Panc1 (cell line): Measurements from ENCODE around the gene IFT172. TPM values are rescaled to one million over a fixed set of nuclear protein-coding genes. Genes with fewer than 3 reads are reported as not detected.

Experiments
- ATAC-seq: fragments of 200-7000 bp; cut with Tn5 transposase; 2 replicates; pipeline ENCODE4 v1.9.1; 2020; ENCODE audit warnings: mild to moderate bottlenecking, moderate library complexity
- BruUV-seq: library from RNA; stranded (reverse); fragments of 400-500 nt; replicated peaks from 2 replicates; lab custom pipeline; 2021; lab: Mats Ljungman, UMichigan
- CTCF ChIA-PET: fragments of 300-600 bp; sonication (Branson Sonifier 250); formaldehyde crosslinking; loops from one replicate; lab custom pipeline; 2022; ENCODE audit warnings: antibody characterized with exemption; lab: Charles Lee
- POLR2A ChIA-PET: fragments of 300-600 bp; sonication (Branson Sonifier 250); formaldehyde crosslinking; loops from one replicate; lab custom pipeline; 2022; ENCODE audit warnings: antibody characterized with exemption; lab: Charles Lee
- DNase-seq: peaks from one replicate; pipeline ENCODE4 v3.0.0-alpha.2; 2010; ENCODE audit warnings: low read depth, low spot score
- H3K27ac ChIP-seq: 2 replicates; pipeline ENCODE4 v1.5.1; 2011; ENCODE audit warnings: mild to moderate bottlenecking, low read length, inconsistent platforms
- H3K27me3 ChIP-seq: fragments of 200-500 bp; sonication (Bioruptor generic); 2 replicates; pipeline ENCODE4 v1.6.0; 2014; ENCODE audit warnings: low read length, inconsistent platforms; ENCODE audit not compliant: control insufficient read depth, insufficient read depth
- H3K36me3 ChIP-seq: fragments of 200-500 bp; sonication (Bioruptor generic); 2 replicates; pipeline ENCODE4 v1.5.1; 2014; ENCODE audit warnings: inconsistent platforms, mild to moderate bottlenecking, low read length, moderate library complexity; ENCODE audit not compliant: control insufficient read depth, insufficient read depth
- H3K4me1 ChIP-seq: 2 replicates; pipeline ENCODE4 v1.5.1; 2011; ENCODE audit warnings: inconsistent platforms, mild to moderate bottlenecking, low read length, moderate library complexity; ENCODE audit not compliant: control insufficient read depth, insufficient read depth
- H3K4me3 ChIP-seq, 2 experiments: 2 replicates each; pipeline ENCODE4 v1.5.1; 2011 to 2012; ENCODE audit warnings: low read depth in 2 of 2, low read length in 2 of 2, mild to moderate bottlenecking in 2 of 2, inconsistent platforms in 1 of 2, moderate library complexity in 1 of 2
- H3K9me3 ChIP-seq: fragments of 200-500 bp; sonication (Bioruptor generic); 2 replicates; pipeline ENCODE4 v1.5.1; 2014; ENCODE audit warnings: low read depth, mild to moderate bottlenecking, inconsistent platforms, low read length, moderate library complexity; ENCODE audit not compliant: control insufficient read depth, insufficient read depth
- POLR2AphosphoS5 ChIP-seq: IDR thresholded peaks from 2 replicates; pipeline ENCODE4 v1.6.1; 2012; ENCODE audit warnings: mild to moderate bottlenecking, low read depth, low read length, moderate library complexity
- SIN3A ChIP-seq: IDR thresholded peaks from 2 replicates; pipeline ENCODE4 v1.6.1; 2012; ENCODE audit warnings: low read depth, mild to moderate bottlenecking, low read length, moderate library complexity, borderline replicate concordance; ENCODE audit not compliant: insufficient read depth
- TCF7L2 ChIP-seq: IDR thresholded peaks from 2 replicates; pipeline ENCODE4 v1.6.1; 2011; ENCODE audit warnings: mild to moderate bottlenecking, low read depth, low read length, inconsistent platforms
- in situ Hi-C: cut with HindIII; loops from 2 replicates; pipeline ENCODE4 v1.10.0; 2016; ENCODE audit warnings: low sequenced_read_pairs, low pct_unique_long_range_greater_than_20kb
- intact Hi-C: fragments of 100-400 bp; cut with micrococcal nuclease; formaldehyde crosslinking; loops from one replicate; pipeline ENCODE4 v1.10.0; 2022; ENCODE audit not compliant: unreplicated experiment
- total RNA-seq: library from RNA; stranded (reverse); gene quantifications from one replicate; pipeline ENCODE4 v1.2.1, GENCODE V29; 2021; ENCODE audit not compliant: unreplicated experiment
- TF ChIP-seq, protein P1 (sequence below): fragments of 450-650 bp; IDR thresholded peaks from 2 replicates; pipeline ENCODE4 v1.5.1; 2017; ENCODE audit warnings: mild to moderate bottlenecking
- TF ChIP-seq, protein P2 (sequence below), 2 experiments: IDR thresholded peaks; 2 replicates each; pipeline ENCODE4 v1.6.1; 2011 to 2012; ENCODE audit warnings: low read depth in 2 of 2, control low read depth in 1 of 2, low read length in 1 of 2, mild to moderate bottlenecking in 1 of 2, moderate library complexity in 1 of 2; ENCODE audit not compliant: insufficient read depth in 1 of 2

IFT172 gene
- total RNA-seq, 1 experiment from 2014 or later = 16.7 TPM

DNA sequence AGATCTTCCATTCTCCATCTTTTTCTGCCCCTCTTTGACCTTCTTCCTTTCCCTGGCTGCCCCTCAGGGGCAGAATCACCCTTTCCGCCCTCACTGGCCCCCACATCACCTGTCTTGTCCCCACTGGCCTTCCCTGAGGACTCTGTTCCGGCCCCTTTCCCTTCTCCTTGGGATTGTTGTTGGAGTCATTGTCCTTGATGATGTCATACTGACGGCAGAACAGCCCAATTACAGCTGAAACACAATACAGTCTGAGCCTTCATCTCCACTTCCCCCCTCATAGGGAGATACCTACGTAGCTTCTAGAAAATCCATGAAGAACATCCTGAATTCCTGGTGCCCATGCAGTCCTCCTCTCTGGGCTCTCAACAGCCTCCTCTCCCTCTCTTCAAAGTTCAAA lies 3.0 kb upstream of the IFT172 start:
- DNase-seq (no peak), ATAC-seq (no peak)
- CTCF ChIA-PET = no interaction called here
- TF ChIP-seq, protein P1, sequence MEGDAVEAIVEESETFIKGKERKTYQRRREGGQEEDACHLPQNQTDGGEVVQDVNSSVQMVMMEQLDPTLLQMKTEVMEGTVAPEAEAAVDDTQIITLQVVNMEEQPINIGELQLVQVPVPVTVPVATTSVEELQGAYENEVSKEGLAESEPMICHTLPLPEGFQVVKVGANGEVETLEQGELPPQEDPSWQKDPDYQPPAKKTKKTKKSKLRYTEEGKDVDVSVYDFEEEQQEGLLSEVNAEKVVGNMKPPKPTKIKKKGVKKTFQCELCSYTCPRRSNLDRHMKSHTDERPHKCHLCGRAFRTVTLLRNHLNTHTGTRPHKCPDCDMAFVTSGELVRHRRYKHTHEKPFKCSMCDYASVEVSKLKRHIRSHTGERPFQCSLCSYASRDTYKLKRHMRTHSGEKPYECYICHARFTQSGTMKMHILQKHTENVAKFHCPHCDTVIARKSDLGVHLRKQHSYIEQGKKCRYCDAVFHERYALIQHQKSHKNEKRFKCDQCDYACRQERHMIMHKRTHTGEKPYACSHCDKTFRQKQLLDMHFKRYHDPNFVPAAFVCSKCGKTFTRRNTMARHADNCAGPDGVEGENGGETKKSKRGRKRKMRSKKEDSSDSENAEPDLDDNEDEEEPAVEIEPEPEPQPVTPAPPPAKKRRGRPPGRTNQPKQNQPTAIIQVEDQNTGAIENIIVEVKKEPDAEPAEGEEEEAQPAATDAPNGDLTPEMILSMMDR = no peak
- TF ChIP-seq TCF7L2 (no peak), POLR2AphosphoS5 (no peak), SIN3A (no peak)
- TF ChIP-seq, protein P2, sequence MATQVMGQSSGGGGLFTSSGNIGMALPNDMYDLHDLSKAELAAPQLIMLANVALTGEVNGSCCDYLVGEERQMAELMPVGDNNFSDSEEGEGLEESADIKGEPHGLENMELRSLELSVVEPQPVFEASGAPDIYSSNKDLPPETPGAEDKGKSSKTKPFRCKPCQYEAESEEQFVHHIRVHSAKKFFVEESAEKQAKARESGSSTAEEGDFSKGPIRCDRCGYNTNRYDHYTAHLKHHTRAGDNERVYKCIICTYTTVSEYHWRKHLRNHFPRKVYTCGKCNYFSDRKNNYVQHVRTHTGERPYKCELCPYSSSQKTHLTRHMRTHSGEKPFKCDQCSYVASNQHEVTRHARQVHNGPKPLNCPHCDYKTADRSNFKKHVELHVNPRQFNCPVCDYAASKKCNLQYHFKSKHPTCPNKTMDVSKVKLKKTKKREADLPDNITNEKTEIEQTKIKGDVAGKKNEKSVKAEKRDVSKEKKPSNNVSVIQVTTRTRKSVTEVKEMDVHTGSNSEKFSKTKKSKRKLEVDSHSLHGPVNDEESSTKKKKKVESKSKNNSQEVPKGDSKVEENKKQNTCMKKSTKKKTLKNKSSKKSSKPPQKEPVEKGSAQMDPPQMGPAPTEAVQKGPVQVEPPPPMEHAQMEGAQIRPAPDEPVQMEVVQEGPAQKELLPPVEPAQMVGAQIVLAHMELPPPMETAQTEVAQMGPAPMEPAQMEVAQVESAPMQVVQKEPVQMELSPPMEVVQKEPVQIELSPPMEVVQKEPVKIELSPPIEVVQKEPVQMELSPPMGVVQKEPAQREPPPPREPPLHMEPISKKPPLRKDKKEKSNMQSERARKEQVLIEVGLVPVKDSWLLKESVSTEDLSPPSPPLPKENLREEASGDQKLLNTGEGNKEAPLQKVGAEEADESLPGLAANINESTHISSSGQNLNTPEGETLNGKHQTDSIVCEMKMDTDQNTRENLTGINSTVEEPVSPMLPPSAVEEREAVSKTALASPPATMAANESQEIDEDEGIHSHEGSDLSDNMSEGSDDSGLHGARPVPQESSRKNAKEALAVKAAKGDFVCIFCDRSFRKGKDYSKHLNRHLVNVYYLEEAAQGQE (IDR thresholded peaks at IDR 0.05; ENCODE audit: insufficient read depth in 1 of 2, low read depth in 2 of 2, low read length in 1 of 2) = no peak
- H3K27me3 ChIP-seq = peaks cover 19% of the 10 kb centered on the region
- H3K9me3 ChIP-seq = no peaks in the 10 kb centered on the region
- in situ Hi-C loops = no loop called here
- H3K4me1 ChIP-seq = peaks cover 7% of the 10 kb centered on the region
- no TSS peak for BruUV-seq
- no peak overlapping the region for H3K4me3 ChIP-seq
- no peak overlapping the region for H3K27ac ChIP-seq
- POLR2A ChIA-PET = no interaction called here
- intact Hi-C loops = no loop called here
- H3K36me3 ChIP-seq = no peaks in the 10 kb centered on the region

DNA sequence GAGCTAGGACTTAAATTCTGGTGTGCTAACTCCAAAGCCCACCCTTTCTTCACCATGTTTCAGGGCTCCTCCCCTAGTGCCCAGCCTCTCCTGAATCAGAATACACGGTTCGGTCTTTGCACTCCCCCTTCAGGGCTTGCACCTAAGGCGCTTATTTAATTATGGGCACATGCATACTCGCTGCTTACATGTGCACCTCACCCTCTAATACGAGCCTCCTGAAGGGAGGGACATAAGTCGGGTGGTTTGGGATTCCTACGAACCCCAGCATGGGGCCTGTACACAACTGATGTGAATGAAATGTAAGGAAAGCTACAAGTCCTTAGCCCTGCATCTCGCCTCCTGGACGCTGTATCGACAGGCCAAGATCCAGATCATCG lies 435 bp downstream of the IFT172 start:
- in situ Hi-C loops (no loop called here), intact Hi-C loops (no loop called here)
- H3K4me1 ChIP-seq = peaks cover 7% of the 10 kb centered on the region; the same call in 1 of the 2 replicates
- no peaks in the 10 kb centered on the region for H3K27me3 ChIP-seq
- DNase-seq (no peak), ATAC-seq (peak; percentile 29)
- TSS peak; percentile 86 for BruUV-seq
- no peaks in the 10 kb centered on the region for H3K9me3 ChIP-seq
- H3K27ac ChIP-seq = peak overlapping the region; percentile 65
- ChIA-PET POLR2A (no interaction called here), CTCF (interaction anchor here (0.6 kb wide), 1 partner anchor 14 kb away, joined by 3 read pairs; no protein-coding TSS in a partner anchor)
- H3K4me3 ChIP-seq = peak overlapping the region; percentile 81 to 99
- H3K36me3 ChIP-seq = no peaks in the 10 kb centered on the region
- TF ChIP-seq POLR2AphosphoS5 (no peak), TCF7L2 (no peak), SIN3A (no peak)
- TF ChIP-seq, protein P2 (IDR thresholded peaks at IDR 0.05; ENCODE audit: insufficient read depth in 1 of 2, low read depth in 2 of 2, low read length in 1 of 2) = no peak
- TF ChIP-seq, protein P1 = no peak
